GM12878 (cell line): Measurements from ENCODE around the gene FGF12. TPM values are rescaled to one million over a fixed set of nuclear protein-coding genes. Genes with fewer than 3 reads are reported as not detected.
A peak's percentile ranks its signal among the peaks of the same experiment; 100 is the strongest.

Experiments used
- ATAC-seq: fragments of 200-7000 bp; cut with Tn5 transposase; 3 replicates; pipeline ENCODE4 v1.9.1; 2020; ENCODE audit warnings: mild to moderate bottlenecking, moderate library complexity
- BruUV-seq: library from RNA; stranded (reverse); fragments of 400-500 nt; replicated peaks from 2 replicates; lab custom pipeline; 2021; lab: Mats Ljungman, UMichigan
- CTCF ChIA-PET: fragments of 300-600 bp; sonication (Branson Sonifier 250); formaldehyde crosslinking; extraction: SDS; loops from one replicate; lab custom pipeline; 2021; ENCODE audit warnings: inconsistent platforms; lab: Yijun Ruan, JAX
- POLR2A ChIA-PET: fragments of 350-600 bp; formaldehyde crosslinking; extraction: SDS; loops from one replicate; lab custom pipeline; 2021; ENCODE audit warnings: inconsistent platforms; lab: Charles Lee
- RAD21 ChIA-PET: fragments of 300-600 bp; sonication (Branson Sonifier 250); formaldehyde crosslinking; loops from one replicate; lab custom pipeline; 2023; ENCODE audit warnings: antibody characterized with exemption; ENCODE audit not compliant: unreplicated experiment; lab: Charles Lee
- SMC1A ChIA-PET: fragments of 300-600 bp; sonication (Branson Sonifier 250); formaldehyde crosslinking; loops from one replicate; lab custom pipeline; 2023; ENCODE audit not compliant: unreplicated experiment, uncharacterized antibody; lab: Charles Lee
- DNase-seq: peaks from one replicate; pipeline ENCODE4 v3.0.0-alpha.2; 2011; ENCODE audit warnings: low read depth, low spot score
- FAIRE-seq: peaks from 3 replicates; lab custom pipeline; 2011; peaks lifted over from hg19 to GRCh38; lab: Jason Lieb, UNC
- H2AFZ ChIP-seq: 2 replicates; pipeline ENCODE4 v1.6.0; 2011; ENCODE audit warnings: low read depth, low read length, control low read depth; ENCODE audit not compliant: control insufficient read depth
- H3K27ac ChIP-seq: 2 replicates; pipeline ENCODE4 v1.5.1; 2011; ENCODE audit warnings: control low read depth; ENCODE audit not compliant: control insufficient read depth, insufficient read depth
- H3K27me3 ChIP-seq, 2 experiments: replicated peaks in 1 of 2; 2 replicates each; pipeline versions ENCODE4 v1.6.0 to v1.6.1; 2011; ENCODE audit warnings: low read length in 1 of 2; ENCODE audit not compliant: control insufficient read depth in 2 of 2, insufficient read depth in 2 of 2
- H3K36me3 ChIP-seq, 2 experiments: 2 replicates each; pipeline ENCODE4 v1.5.1; 2011; ENCODE audit warnings: low read length in 1 of 2; ENCODE audit not compliant: control insufficient read depth in 2 of 2, insufficient read depth in 2 of 2
- H3K4me1 ChIP-seq: 2 replicates; pipeline ENCODE4 v1.6.1; 2011; ENCODE audit warnings: mild to moderate bottlenecking, low read length, moderate library complexity, mixed read lengths; ENCODE audit not compliant: control insufficient read depth, insufficient read depth
- H3K4me2 ChIP-seq: 2 replicates; pipeline ENCODE4 v1.6.0; 2011; ENCODE audit warnings: control low read depth; ENCODE audit not compliant: control insufficient read depth, insufficient read depth
- H3K4me3 ChIP-seq: fragments of 200-600 bp; sonication (generic); 2 replicates; pipeline ENCODE4 v1.5.1; 2016
- H3K79me2 ChIP-seq: 2 replicates; pipeline ENCODE4 v1.6.0; 2011; ENCODE audit warnings: low read length; ENCODE audit not compliant: control insufficient read depth, insufficient read depth
- H3K9ac ChIP-seq: 2 replicates; pipeline ENCODE4 v1.8.0; 2011; ENCODE audit warnings: low read length, control low read depth, mixed read lengths; ENCODE audit not compliant: control insufficient read depth, insufficient read depth
- H3K9me3 ChIP-seq: replicated peaks from 3 replicates; pipeline ENCODE4 v1.5.1; 2011; ENCODE audit warnings: mild to moderate bottlenecking, low read length; ENCODE audit not compliant: control insufficient read depth, insufficient read depth
- H4K20me1 ChIP-seq: 2 replicates; pipeline ENCODE4 v1.6.0; 2011; ENCODE audit not compliant: control insufficient read depth, insufficient read depth
- NFYA ChIP-seq: IDR thresholded peaks from 2 replicates; pipeline ENCODE4 v1.6.1; 2011; ENCODE audit warnings: low read depth, mild to moderate bottlenecking, low read length, improper control_type of control experiment, borderline replicate concordance
- NRF1 ChIP-seq: conservative IDR thresholded peaks from 2 replicates; pipeline ENCODE4 v1.6.1; 2011; ENCODE audit warnings: mild to moderate bottlenecking, low read depth, low read length, improper control_type of control experiment
- RUNX3 ChIP-seq: IDR thresholded peaks from 2 replicates; pipeline ENCODE4 v1.6.1; 2012; ENCODE audit warnings: low read length, inconsistent platforms
- SIN3A ChIP-seq: IDR thresholded peaks from 2 replicates; pipeline ENCODE4 v1.6.1; 2012; ENCODE audit warnings: low read depth, low read length, improper control_type of control experiment
- WGBS: methylation state at CpG from one replicate; pipeline ENCODE4 v1.1.6; 2016; ENCODE audit warnings: low lambda C conversion rate; ENCODE audit not compliant: insufficient replicate concordance, insufficient coverage; ENCODE audit errors: missing lambda C conversion rate; 5-methylcytosine and 5-hydroxymethylcytosine counted together
- in situ Hi-C: fragments of 300-500 bp; cut with MboI; formaldehyde crosslinking; loops from 9 replicates; pipeline ENCODE4 v1.14.3; 2018; ENCODE audit warnings: mixed read lengths
- intact Hi-C: fragments of 100-400 bp; cut with micrococcal nuclease; formaldehyde crosslinking; loops from one replicate; pipeline ENCODE4 v1.14.2; 2022; ENCODE audit not compliant: unreplicated experiment
- polyA plus RNA-seq, 11 experiments: library from polyadenylated mRNA; depleted of rRNA in 4 of 11; unstranded in 6 of 11; stranded (reverse) in 5 of 11; fragments of >200 nt; fragmentation: Nextera tagmentation in 4 of 11; fragmentation: Illumina TruSeq in 1 of 11; extraction: Ambion mirVana in 4 of 11; extraction: Trizol in 1 of 11; gene quantifications; 1 replicate in 1 of 11; 2 replicates in 10 of 11; pipeline versions ENCODE4 v1.2.1 to v1.2.3, GENCODE V29; 2011 to 2016; ENCODE audit warnings: inconsistent platforms in 2 of 11, missing spikeins in 2 of 11, low read depth in 1 of 11
- total RNA-seq, 4 experiments: library from RNA; depleted of rRNA in 3 of 4; stranded (reverse); fragments of >200 nt in 3 of 4; fragmentation: Illumina TruSeq in 1 of 4; extraction: Trizol in 1 of 4; gene quantifications; 2 replicates each; pipeline versions ENCODE4 v1.2.1 to v1.2.3, GENCODE V29; 2013 to 2021

FGF12 gene
- total and polyA plus RNA-seq, 10 of the 15 experiments (the other 5 are each of a cell fraction or from before 2014, with no cell fraction given) = 0.03 to 0.43 (median 0.13) TPM; not detected in 7

DNA sequence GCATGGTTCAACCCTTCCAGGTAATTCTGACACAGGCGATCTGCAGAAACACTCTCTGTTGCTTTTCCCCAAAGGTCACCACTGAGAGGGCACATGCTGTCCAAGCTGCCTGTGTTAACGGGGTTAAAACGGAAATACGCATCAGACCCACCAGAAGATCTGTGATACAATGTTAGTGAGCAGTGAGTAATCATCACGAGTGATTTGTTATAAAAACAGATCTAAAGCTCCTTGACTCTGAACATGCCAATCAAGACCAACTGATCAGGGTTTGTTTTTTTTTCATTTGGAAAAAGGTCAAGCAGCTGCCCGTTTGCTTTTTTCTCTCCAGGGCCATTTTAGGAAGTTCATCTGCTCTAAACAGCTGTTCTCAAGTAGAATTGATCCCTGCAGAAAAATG is 43.2 kb downstream of the FGF12 start:
- RAD21 ChIA-PET = no interaction called here

DNA sequence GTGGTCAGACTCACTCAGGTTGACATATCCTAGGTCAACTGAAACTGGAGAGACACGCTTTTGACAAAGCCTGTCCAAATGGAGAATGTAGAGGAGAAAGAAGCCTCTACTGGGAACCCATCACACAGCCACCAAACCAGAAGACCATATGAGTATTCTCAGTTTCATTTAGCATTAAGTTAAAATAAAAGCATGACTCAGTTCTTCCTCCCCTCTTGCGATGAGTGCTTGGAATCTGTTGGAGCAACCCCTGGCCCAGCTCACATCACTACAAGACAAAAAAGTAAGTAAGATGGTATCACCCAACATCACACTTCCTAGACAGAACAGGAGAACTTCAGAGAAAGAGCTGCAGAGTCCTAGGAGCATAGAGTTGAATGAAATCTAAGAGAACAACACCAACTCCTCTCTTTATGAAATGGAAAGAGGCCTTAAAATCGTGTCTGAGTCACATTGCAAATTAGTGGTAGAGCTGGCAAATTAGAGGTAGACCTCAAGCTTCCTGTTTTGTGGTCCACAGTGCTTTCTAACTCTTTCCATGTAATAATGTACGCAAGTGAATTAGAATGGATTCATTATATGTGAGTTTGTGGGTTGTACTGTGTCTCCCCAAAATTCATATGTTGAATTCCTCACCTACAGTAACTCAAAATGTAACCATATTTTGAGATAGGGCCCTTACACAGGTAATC is 51.2 kb downstream of the FGF12 start:
- no peaks in the 10 kb centered on the region for H3K79me2 ChIP-seq
- H3K9ac ChIP-seq = no peak overlapping the region
- no peaks in the 10 kb centered on the region for H4K20me1 ChIP-seq
- no peaks in the 10 kb centered on the region for H3K9me3 ChIP-seq
- POLR2A ChIA-PET = no interaction called here
- BruUV-seq = no TSS peak
- no peak overlapping the region for H2AFZ ChIP-seq
- no peaks in the 10 kb centered on the region for H3K36me3 ChIP-seq
- ATAC-seq = peak; percentile 33
- 0 out of 4 replicates have a peak, but pooled peaks cover 0 to 2% of the 10 kb centered on the region in 2 experiments for H3K27me3 ChIP-seq
- intact Hi-C loops (no loop called here), in situ Hi-C loops (no loop called here)
- CTCF ChIA-PET = no interaction called here
- no peaks in the 10 kb centered on the region for H3K4me1 ChIP-seq
- RAD21 ChIA-PET = no interaction called here
- H3K27ac ChIP-seq = no peak overlapping the region
- FAIRE-seq = no peak
- H3K4me2 ChIP-seq = no peak overlapping the region
- WGBS = 9% methylated on average over 4 of the region's 4 CpGs
- H3K4me3 ChIP-seq = no peak overlapping the region
- SMC1A ChIA-PET = no interaction called here
- DNase-seq = peak; percentile 15
- TF ChIP-seq NRF1 (no peak), RUNX3 (peak; percentile 74; the same call in 1 of the 2 replicates)

More for the DNA sequence above, 43.2 kb downstream of the FGF12 start:
- ChIA-PET SMC1A (no interaction called here), POLR2A (no interaction called here), CTCF (no interaction called here)
- no peak for ATAC-seq
- H2AFZ ChIP-seq = no peak overlapping the region
- FAIRE-seq = no peak
- no TSS peak for BruUV-seq
- TF ChIP-seq SIN3A = no peak
- no peak for TF ChIP-seq NFYA
- no peak overlapping the region for H3K9ac ChIP-seq
- no peaks in the 10 kb centered on the region for H3K79me2 ChIP-seq
- no peaks in the 10 kb centered on the region for H3K4me1 ChIP-seq
- intact Hi-C loops = no loop called here
- no peak overlapping the region for H3K4me2 ChIP-seq
- H3K27me3 ChIP-seq = no peaks in the 10 kb centered on the region
- no peak overlapping the region for H3K4me3 ChIP-seq
- no peak for DNase-seq
- no peaks in the 10 kb centered on the region for H4K20me1 ChIP-seq
- no peak overlapping the region for H3K27ac ChIP-seq
- H3K36me3 ChIP-seq = no peaks in the 10 kb centered on the region
- no peaks in the 10 kb centered on the region for H3K9me3 ChIP-seq
- in situ Hi-C loops = no loop called here
- WGBS = 26% methylated on average over 6 of the region's 6 CpGs
